Heart left ventricle (tissue), 13 donors: ENCODE data around the gene IFNA10.

Experiments
- POLR2A ChIP-seq, 2 donors: fragments of 450-650 bp; IDR thresholded peaks; one replicate each; pipeline ENCODE4 v1.6.1; 2017; ENCODE audit warnings: antibody characterized with exemption in 2 of 2, mild to moderate bottlenecking in 2 of 2, moderate library complexity in 2 of 2
- TF ChIP-seq, protein P1 (sequence below), 12 donors: fragments of 200-600 bp; sonication (generic) in 4 of 12; IDR thresholded peaks; one replicate each; pipeline versions ENCODE4 v1.5.0 to v1.8.0; 2018 to 2022; ENCODE audit warnings: antibody characterized with exemption in 12 of 12, mild to moderate bottlenecking in 5 of 12
- donor health status: ischemic (EF 13 %, LVEDD 7.1; RV severe dilation, severe dysfunction).
- donor health status: DM: no; HTN: yes; CAD: no.
- donor health status: DM: no; HTN: no; CAD: no.
- donor health status: ischemic (EF 25% LVEDD 6.9; RV normal size, moderate dysfunction).
- donor health status: ischemic (EF 25% LVEDD 5.7; RV mildly dilated, moderate dysfunction).
- donor health status: ischemic (EF 35%, LVEDD 5.7; RV mildly dilated, moderate dysfunction).
- donor health status: nonischemic (EF 11% LVEDD 7.7; RV severe dilation, severe dysfunction).
- donor health status: DM: yes; HTN: yes; CAD: no.
- donor health status: PGD.
- donor health status: ischemic (EF 29% LVEDD 5.4; RV normal size, mild dysfunction).
- donor health status: nonischemic (EF 23%, LVEDD 6.1; RV moderate dilation, normal function).

DNA sequence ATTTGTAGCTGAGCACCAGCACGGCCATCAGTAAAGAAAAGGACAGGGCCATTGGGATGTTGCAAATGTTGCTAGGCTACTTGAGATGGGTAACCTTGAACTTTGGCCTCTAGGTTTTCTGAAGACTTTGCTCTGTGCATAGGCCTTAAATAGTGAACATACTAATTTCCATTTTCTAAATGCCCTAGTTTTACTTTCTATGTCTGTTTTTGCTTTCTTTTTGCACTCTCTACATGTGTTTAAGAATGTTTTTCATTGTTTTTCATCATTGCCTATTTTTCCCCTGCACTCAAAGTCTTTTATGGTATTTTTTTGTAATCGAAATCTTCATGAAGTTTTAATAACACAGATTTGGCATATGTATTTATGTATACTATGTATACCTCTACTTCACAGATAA, 21.2 kb upstream of the IFNA10 start, which contains the start of gene IFNA17:
- TF ChIP-seq, protein P1, sequence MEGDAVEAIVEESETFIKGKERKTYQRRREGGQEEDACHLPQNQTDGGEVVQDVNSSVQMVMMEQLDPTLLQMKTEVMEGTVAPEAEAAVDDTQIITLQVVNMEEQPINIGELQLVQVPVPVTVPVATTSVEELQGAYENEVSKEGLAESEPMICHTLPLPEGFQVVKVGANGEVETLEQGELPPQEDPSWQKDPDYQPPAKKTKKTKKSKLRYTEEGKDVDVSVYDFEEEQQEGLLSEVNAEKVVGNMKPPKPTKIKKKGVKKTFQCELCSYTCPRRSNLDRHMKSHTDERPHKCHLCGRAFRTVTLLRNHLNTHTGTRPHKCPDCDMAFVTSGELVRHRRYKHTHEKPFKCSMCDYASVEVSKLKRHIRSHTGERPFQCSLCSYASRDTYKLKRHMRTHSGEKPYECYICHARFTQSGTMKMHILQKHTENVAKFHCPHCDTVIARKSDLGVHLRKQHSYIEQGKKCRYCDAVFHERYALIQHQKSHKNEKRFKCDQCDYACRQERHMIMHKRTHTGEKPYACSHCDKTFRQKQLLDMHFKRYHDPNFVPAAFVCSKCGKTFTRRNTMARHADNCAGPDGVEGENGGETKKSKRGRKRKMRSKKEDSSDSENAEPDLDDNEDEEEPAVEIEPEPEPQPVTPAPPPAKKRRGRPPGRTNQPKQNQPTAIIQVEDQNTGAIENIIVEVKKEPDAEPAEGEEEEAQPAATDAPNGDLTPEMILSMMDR (IDR thresholded peaks at IDR 0.05), result no peak
- no peak for TF ChIP-seq POLR2A (IDR thresholded peaks at IDR 0.05)
